ENCODE data around the gene NTN1. TPM values are rescaled to one million over a fixed set of nuclear protein-coding genes. Genes with fewer than 3 reads are reported as not detected.

Gene NTN1
- total RNA-seq, 2 experiments from 2014 or later, result not detected

DNA sequence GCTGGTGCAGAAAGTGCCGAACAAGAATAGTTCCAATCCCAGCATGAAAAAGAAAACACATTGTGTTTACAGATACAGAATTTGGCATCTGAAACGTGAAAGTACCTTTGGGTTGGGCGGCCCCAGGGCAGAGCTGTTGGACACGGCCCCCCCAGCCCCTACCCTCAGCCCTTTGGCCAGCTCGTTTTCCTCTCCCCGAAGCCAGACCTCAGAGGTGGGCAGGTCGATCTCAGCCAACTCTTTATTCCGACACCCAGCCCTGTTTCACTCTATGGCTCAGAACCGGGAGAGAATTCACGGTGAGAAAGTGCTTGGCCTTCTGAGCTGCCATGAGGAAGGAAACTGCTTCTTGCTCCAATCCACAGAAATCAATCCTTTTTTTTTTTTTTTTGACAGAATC lies 11.3 kb downstream of the NTN1 start:
- intact Hi-C loops (cut with micrococcal nuclease; ENCODE audit: unreplicated experiment), result no loop called here
- CTCF ChIA-PET (ENCODE audit: unreplicated experiment), result no interaction called here
- H3K27ac ChIP-seq (ENCODE audit: low read depth, low read length, poor library complexity, severe bottlenecking), result no peak overlapping the region
- H3K4me2 ChIP-seq (ENCODE audit: low read length), result no peak overlapping the region
- H3K9me2 ChIP-seq (ENCODE audit: insufficient read depth, low read length), result no peaks in the 10 kb centered on the region
- TF ChIP-seq, protein P1, sequence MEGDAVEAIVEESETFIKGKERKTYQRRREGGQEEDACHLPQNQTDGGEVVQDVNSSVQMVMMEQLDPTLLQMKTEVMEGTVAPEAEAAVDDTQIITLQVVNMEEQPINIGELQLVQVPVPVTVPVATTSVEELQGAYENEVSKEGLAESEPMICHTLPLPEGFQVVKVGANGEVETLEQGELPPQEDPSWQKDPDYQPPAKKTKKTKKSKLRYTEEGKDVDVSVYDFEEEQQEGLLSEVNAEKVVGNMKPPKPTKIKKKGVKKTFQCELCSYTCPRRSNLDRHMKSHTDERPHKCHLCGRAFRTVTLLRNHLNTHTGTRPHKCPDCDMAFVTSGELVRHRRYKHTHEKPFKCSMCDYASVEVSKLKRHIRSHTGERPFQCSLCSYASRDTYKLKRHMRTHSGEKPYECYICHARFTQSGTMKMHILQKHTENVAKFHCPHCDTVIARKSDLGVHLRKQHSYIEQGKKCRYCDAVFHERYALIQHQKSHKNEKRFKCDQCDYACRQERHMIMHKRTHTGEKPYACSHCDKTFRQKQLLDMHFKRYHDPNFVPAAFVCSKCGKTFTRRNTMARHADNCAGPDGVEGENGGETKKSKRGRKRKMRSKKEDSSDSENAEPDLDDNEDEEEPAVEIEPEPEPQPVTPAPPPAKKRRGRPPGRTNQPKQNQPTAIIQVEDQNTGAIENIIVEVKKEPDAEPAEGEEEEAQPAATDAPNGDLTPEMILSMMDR (conservative IDR thresholded peaks at IDR 0.05; ENCODE audit: low read length), result no peak
- no peak for TF ChIP-seq EZH2phosphoT487 (IDR thresholded peaks at IDR 0.05; ENCODE audit: borderline replicate concordance, low read depth, low read length)
- no peak overlapping the region for H2AFZ ChIP-seq (ENCODE audit: low read length)
- POLR2A ChIA-PET, result interaction anchor here (0.7 kb wide), 1 partner anchor 125 kb away, joined by 3 read pairs; no protein-coding TSS in a partner anchor
- no peaks in the 10 kb centered on the region for H4K20me1 ChIP-seq (ENCODE audit: insufficient read depth, low read length)
- no peaks in the 10 kb centered on the region for H3K36me3 ChIP-seq (ENCODE audit: insufficient read depth, low read length)
- DNase-seq (ENCODE audit: low spot score), result no peak
- BruUV-seq (replicated peaks), result no TSS peak
- H3K4me1 ChIP-seq (ENCODE audit: insufficient read depth, low read length, poor library complexity, severe bottlenecking), result no peaks in the 10 kb centered on the region
- no peak overlapping the region for H3K4me3 ChIP-seq (ENCODE audit: low read depth, low read length, poor library complexity, severe bottlenecking)
- H3K9me3 ChIP-seq (ENCODE audit: low read length), result no peaks in the 10 kb centered on the region
- no peaks in the 10 kb centered on the region for H3K79me2 ChIP-seq (ENCODE audit: insufficient read depth, low read depth, low read length)

DNA sequence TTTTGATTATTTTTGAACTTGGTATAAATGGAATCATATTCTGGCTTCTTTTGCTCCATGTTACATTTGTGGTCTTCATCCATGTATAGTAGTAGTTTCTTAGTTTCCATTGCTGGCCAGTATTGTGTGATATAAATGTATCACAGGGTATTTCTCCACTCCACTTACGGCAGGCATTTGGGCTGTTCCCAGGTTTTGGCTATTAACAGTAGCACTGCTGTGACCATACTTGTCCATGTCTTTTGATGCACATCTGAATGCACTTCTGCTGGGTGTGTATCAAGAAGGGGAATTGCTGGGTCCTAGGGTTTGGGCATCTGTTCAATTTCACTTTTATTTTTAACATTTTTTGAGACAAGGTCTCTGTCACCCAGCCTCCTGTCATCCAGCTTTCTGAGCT lies 13.9 kb downstream of the NTN1 start:
- Histone ChIP-seq H3K9me2 (ENCODE audit: insufficient read depth, low read length) (no peaks in the 10 kb centered on the region), H3K4me1 (ENCODE audit: insufficient read depth, low read length, poor library complexity, severe bottlenecking) (no peaks in the 10 kb centered on the region), H3K27ac (ENCODE audit: low read depth, low read length, poor library complexity, severe bottlenecking) (no peak overlapping the region), H3K9me3 (ENCODE audit: low read length) (no peaks in the 10 kb centered on the region), H4K20me1 (ENCODE audit: insufficient read depth, low read length) (no peaks in the 10 kb centered on the region), H3K79me2 (ENCODE audit: insufficient read depth, low read depth, low read length) (no peaks in the 10 kb centered on the region), H3K36me3 (ENCODE audit: insufficient read depth, low read length) (no peaks in the 10 kb centered on the region), H2AFZ (ENCODE audit: low read length) (no peak overlapping the region), H3K4me2 (ENCODE audit: low read length) (no peak overlapping the region), H3K4me3 (ENCODE audit: low read depth, low read length, poor library complexity, severe bottlenecking) (no peak overlapping the region)
- no TSS peak for BruUV-seq (replicated peaks)
- CTCF ChIA-PET (ENCODE audit: unreplicated experiment), result no interaction called here
- no peak for DNase-seq (ENCODE audit: low spot score)
- intact Hi-C loops (cut with micrococcal nuclease; ENCODE audit: unreplicated experiment), result no loop called here
- POLR2A ChIA-PET, result no interaction called here
- TF ChIP-seq EZH2phosphoT487 (IDR thresholded peaks at IDR 0.05; ENCODE audit: borderline replicate concordance, low read depth, low read length), result no peak
- TF ChIP-seq, protein P1 (conservative IDR thresholded peaks at IDR 0.05; ENCODE audit: low read length), result no peak

DNA sequence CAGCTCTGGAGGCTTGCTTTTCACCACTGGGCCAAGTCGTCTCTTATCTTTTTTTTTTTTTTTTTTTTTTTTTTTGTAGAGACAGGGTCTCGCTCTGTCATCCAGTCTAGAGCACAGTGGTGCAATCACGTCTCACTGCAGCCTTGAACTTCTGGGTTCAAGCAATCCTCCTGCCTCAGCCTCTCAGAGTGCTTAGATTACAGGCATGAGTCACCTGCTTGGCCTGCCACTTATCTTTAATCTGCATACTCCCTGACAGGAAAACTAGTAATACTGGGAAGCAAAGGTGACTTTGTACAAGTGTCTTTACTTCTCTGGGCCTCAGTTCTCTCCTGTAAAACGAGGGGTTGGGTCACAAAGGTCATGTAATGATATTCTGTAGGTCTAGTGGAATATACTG lies 15.0 kb downstream of the NTN1 start:
- no peaks in the 10 kb centered on the region for H3K36me3 ChIP-seq (ENCODE audit: insufficient read depth, low read length)
- BruUV-seq (replicated peaks), result no TSS peak
- no peaks in the 10 kb centered on the region for H3K79me2 ChIP-seq (ENCODE audit: insufficient read depth, low read depth, low read length)
- H2AFZ ChIP-seq (ENCODE audit: low read length), result no peak overlapping the region
- H4K20me1 ChIP-seq (ENCODE audit: insufficient read depth, low read length), result no peaks in the 10 kb centered on the region
- no peaks in the 10 kb centered on the region for H3K9me2 ChIP-seq (ENCODE audit: insufficient read depth, low read length)
- H3K4me1 ChIP-seq (ENCODE audit: insufficient read depth, low read length, poor library complexity, severe bottlenecking), result no peaks in the 10 kb centered on the region
- DNase-seq (ENCODE audit: low spot score), result no peak
- TF ChIP-seq, protein P1 (conservative IDR thresholded peaks at IDR 0.05; ENCODE audit: low read length), result no peak
- TF ChIP-seq EZH2phosphoT487 (IDR thresholded peaks at IDR 0.05; ENCODE audit: borderline replicate concordance, low read depth, low read length), result no peak
- H3K27ac ChIP-seq (ENCODE audit: low read depth, low read length, poor library complexity, severe bottlenecking), result no peak overlapping the region
- intact Hi-C loops (cut with micrococcal nuclease; ENCODE audit: unreplicated experiment), result no loop called here
- no peak overlapping the region for H3K4me2 ChIP-seq (ENCODE audit: low read length)
- ChIA-PET POLR2A (no interaction called here), CTCF (ENCODE audit: unreplicated experiment) (no interaction called here)
- H3K9me3 ChIP-seq (ENCODE audit: low read length), result no peaks in the 10 kb centered on the region
- no peak overlapping the region for H3K4me3 ChIP-seq (ENCODE audit: low read depth, low read length, poor library complexity, severe bottlenecking)

All from OCI-LY7 (cell line).